ENCODE results near the gene CSNK1A1.

CSNK1A1 gene

DNA sequence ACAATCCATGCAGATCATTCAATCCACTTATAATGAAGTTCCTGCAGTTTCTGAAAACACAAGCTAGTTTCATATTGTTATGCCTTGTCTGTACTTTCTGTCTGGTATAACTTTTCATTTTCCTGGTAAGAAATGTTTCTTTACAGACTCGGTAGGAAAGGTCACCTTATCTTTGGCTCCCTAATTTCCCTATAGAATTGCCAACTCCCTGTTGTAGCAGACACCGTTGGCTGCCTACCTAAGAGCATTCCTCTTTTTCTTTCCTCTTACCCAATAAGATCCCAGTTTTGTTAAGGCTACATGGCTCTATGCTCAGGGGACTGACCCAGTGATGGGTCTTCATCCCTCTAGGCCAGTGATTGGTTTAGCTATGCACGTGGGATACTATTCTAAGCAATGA lies 23.9 kb upstream of the CSNK1A1 start:
- no peaks in the 10 kb centered on the region for H3K4me1 ChIP-seq (ENCODE audit: control insufficient read depth, insufficient read depth, low read depth, low read length)
- H2AFZ ChIP-seq (ENCODE audit: low read depth, low read length) = no peak overlapping the region
- no peak overlapping the region for H3K4me3 ChIP-seq (ENCODE audit: insufficient read depth in 1 of 2, low read depth in 1 of 2, low read length in 2 of 2)
- H3K27ac ChIP-seq (ENCODE audit: low read length, poor library complexity, severe bottlenecking) = no peak overlapping the region
- no peak overlapping the region for H4K91ac ChIP-seq (ENCODE audit: low read length)
- H3K14ac ChIP-seq (ENCODE audit: low read length in 2 of 2) = no peak overlapping the region
- no peak overlapping the region for H2AK5ac ChIP-seq (ENCODE audit: low read length, severe bottlenecking)
- no peak overlapping the region for H3K9ac ChIP-seq (ENCODE audit: low read length)
- H3K36me3 ChIP-seq (ENCODE audit: control insufficient read depth in 1 of 2, insufficient read depth in 2 of 2, low read depth in 1 of 2, low read length in 2 of 2) = no peaks in the 10 kb centered on the region
- no peaks in the 10 kb centered on the region for H3K79me1 ChIP-seq (replicated peaks; ENCODE audit: low read length, poor library complexity, severe bottlenecking)
- no peaks in the 10 kb centered on the region for H3K27me3 ChIP-seq (ENCODE audit: control insufficient read depth in 1 of 2, insufficient read depth in 1 of 2, low read length in 2 of 2)
- no peak overlapping the region for H2BK5ac ChIP-seq (ENCODE audit: low read depth, low read length, poor library complexity, severe bottlenecking)
- no peak overlapping the region for H3K4ac ChIP-seq (ENCODE audit: low read depth in 1 of 2, low read length in 2 of 2)
- no peak overlapping the region for H2BK12ac ChIP-seq (ENCODE audit: low read length in 2 of 2)
- no peak overlapping the region for H3K18ac ChIP-seq (ENCODE audit: low read depth in 1 of 2, low read length in 2 of 2)
- H2BK120ac ChIP-seq (ENCODE audit: low read depth, low read length) = no peak overlapping the region
- no peak overlapping the region for H3K4me2 ChIP-seq (ENCODE audit: low read length, poor library complexity, severe bottlenecking)
- 89% methylated on average over 3 of the region's 3 CpGs for WGBS
- H2BK15ac ChIP-seq (ENCODE audit: low read depth, poor library complexity, severe bottlenecking) = no peak overlapping the region
- DNase-seq = no peak
- H4K8ac ChIP-seq (ENCODE audit: low read length) = no peak overlapping the region
- H3K23ac ChIP-seq (ENCODE audit: low read length in 2 of 2) = no peak overlapping the region
- no peaks in the 10 kb centered on the region for H3K9me3 ChIP-seq (ENCODE audit: control insufficient read depth, low read length)

GRCh38 chr5:149572576-149573231 lies 21.5 kb upstream of the CSNK1A1 start:
- no peak for DNase-seq
- H4K8ac ChIP-seq (ENCODE audit: low read length) = no peak overlapping the region
- H4K91ac ChIP-seq (ENCODE audit: low read length) = no peak overlapping the region
- H3K79me1 ChIP-seq (replicated peaks; ENCODE audit: low read length, poor library complexity, severe bottlenecking) = no peaks in the 10 kb centered on the region
- H3K4me3 ChIP-seq (ENCODE audit: insufficient read depth in 1 of 2, low read depth in 1 of 2, low read length in 2 of 2) = no peak overlapping the region
- no peak overlapping the region for H3K18ac ChIP-seq (ENCODE audit: low read depth in 1 of 2, low read length in 2 of 2)
- H2AK5ac ChIP-seq (ENCODE audit: low read length, severe bottlenecking) = no peak overlapping the region
- no peak overlapping the region for H3K4me2 ChIP-seq (ENCODE audit: low read length, poor library complexity, severe bottlenecking)
- H2BK15ac ChIP-seq (ENCODE audit: low read depth, poor library complexity, severe bottlenecking) = no peak overlapping the region
- no peaks in the 10 kb centered on the region for H3K9me3 ChIP-seq (ENCODE audit: control insufficient read depth, low read length)
- no peak overlapping the region for H3K23ac ChIP-seq (ENCODE audit: low read length in 2 of 2)
- no peak overlapping the region for H3K4ac ChIP-seq (ENCODE audit: low read depth in 1 of 2, low read length in 2 of 2)
- H2AFZ ChIP-seq (ENCODE audit: low read depth, low read length) = no peak overlapping the region
- H3K27ac ChIP-seq (ENCODE audit: low read length, poor library complexity, severe bottlenecking) = no peak overlapping the region
- no peak overlapping the region for H3K14ac ChIP-seq (ENCODE audit: low read length in 2 of 2)
- no peaks in the 10 kb centered on the region for H3K36me3 ChIP-seq (ENCODE audit: control insufficient read depth in 1 of 2, insufficient read depth in 2 of 2, low read depth in 1 of 2, low read length in 2 of 2)
- H2BK12ac ChIP-seq (ENCODE audit: low read length in 2 of 2) = no peak overlapping the region
- H3K9ac ChIP-seq (ENCODE audit: low read length) = no peak overlapping the region
- no peaks in the 10 kb centered on the region for H3K4me1 ChIP-seq (ENCODE audit: control insufficient read depth, insufficient read depth, low read depth, low read length)
- no peak overlapping the region for H2BK5ac ChIP-seq (ENCODE audit: low read depth, low read length, poor library complexity, severe bottlenecking)
- H3K27me3 ChIP-seq (ENCODE audit: control insufficient read depth in 1 of 2, insufficient read depth in 1 of 2, low read length in 2 of 2) = no peaks in the 10 kb centered on the region
- WGBS = 91% methylated on average over 4 of the region's 4 CpGs
- H2BK120ac ChIP-seq (ENCODE audit: low read depth, low read length) = no peak overlapping the region

DNA sequence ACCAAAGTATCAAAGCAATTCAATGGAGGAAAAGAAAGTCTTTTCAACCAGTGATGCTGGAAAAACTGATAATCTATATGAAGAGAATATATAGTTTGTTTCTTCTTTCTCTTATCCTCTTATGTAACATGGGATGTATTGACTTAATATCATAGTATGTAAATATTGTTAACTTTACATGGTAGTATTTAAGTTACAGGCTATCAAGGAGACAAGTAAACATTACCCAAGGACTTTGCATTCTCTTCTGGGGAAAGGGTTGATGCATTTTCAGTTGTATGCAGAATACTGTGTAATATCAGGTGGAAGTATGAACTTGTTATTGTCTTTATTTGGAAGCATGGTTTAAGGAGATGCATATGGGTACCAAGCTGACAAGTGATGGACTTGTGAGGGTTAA lies 20.9 kb upstream of the CSNK1A1 start:
- H2AK5ac ChIP-seq (ENCODE audit: low read length, severe bottlenecking) = no peak overlapping the region
- H4K8ac ChIP-seq (ENCODE audit: low read length) = no peak overlapping the region
- H3K79me1 ChIP-seq (replicated peaks; ENCODE audit: low read length, poor library complexity, severe bottlenecking) = no peaks in the 10 kb centered on the region
- no peak overlapping the region for H2BK15ac ChIP-seq (ENCODE audit: low read depth, poor library complexity, severe bottlenecking)
- H3K14ac ChIP-seq (ENCODE audit: low read length in 2 of 2) = no peak overlapping the region
- no peaks in the 10 kb centered on the region for H3K4me1 ChIP-seq (ENCODE audit: control insufficient read depth, insufficient read depth, low read depth, low read length)
- no peak overlapping the region for H2BK5ac ChIP-seq (ENCODE audit: low read depth, low read length, poor library complexity, severe bottlenecking)
- no peak overlapping the region for H3K4me2 ChIP-seq (ENCODE audit: low read length, poor library complexity, severe bottlenecking)
- H3K4me3 ChIP-seq (ENCODE audit: insufficient read depth in 1 of 2, low read depth in 1 of 2, low read length in 2 of 2) = no peak overlapping the region
- H4K91ac ChIP-seq (ENCODE audit: low read length) = no peak overlapping the region
- H2BK120ac ChIP-seq (ENCODE audit: low read depth, low read length) = no peak overlapping the region
- no peak overlapping the region for H3K23ac ChIP-seq (ENCODE audit: low read length in 2 of 2)
- no peaks in the 10 kb centered on the region for H3K9me3 ChIP-seq (ENCODE audit: control insufficient read depth, low read length)
- no peaks in the 10 kb centered on the region for H3K27me3 ChIP-seq (ENCODE audit: control insufficient read depth in 1 of 2, insufficient read depth in 1 of 2, low read length in 2 of 2)
- H2AFZ ChIP-seq (ENCODE audit: low read depth, low read length) = no peak overlapping the region
- no peak overlapping the region for H3K4ac ChIP-seq (ENCODE audit: low read depth in 1 of 2, low read length in 2 of 2)
- DNase-seq = no peak
- no peak overlapping the region for H3K9ac ChIP-seq (ENCODE audit: low read length)
- H3K36me3 ChIP-seq (ENCODE audit: control insufficient read depth in 1 of 2, insufficient read depth in 2 of 2, low read depth in 1 of 2, low read length in 2 of 2) = no peaks in the 10 kb centered on the region
- no peak overlapping the region for H3K27ac ChIP-seq (ENCODE audit: low read length, poor library complexity, severe bottlenecking)
- no peak overlapping the region for H3K18ac ChIP-seq (ENCODE audit: low read depth in 1 of 2, low read length in 2 of 2)
- H2BK12ac ChIP-seq (ENCODE audit: low read length in 2 of 2) = no peak overlapping the region

DNA sequence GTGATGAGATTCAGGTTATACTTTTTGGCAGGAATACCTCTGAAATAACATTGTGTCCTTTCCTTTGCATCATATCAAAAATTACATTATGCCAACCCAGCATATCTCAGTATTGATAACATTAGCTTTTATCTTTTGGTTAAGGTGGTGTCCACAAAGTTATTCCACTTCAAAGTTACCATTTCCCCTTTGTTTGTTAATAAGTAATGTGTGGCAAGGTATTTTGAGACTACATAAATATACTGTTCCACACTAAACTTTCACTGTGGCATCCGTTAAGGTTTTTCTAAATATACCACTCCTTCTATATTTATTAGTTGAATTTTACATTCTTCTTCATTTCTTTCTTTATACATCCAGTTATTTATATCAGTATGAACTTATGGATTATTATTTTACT lies 16.0 kb upstream of the CSNK1A1 start:
- Histone ChIP-seq H2AK5ac (ENCODE audit: low read length, severe bottlenecking) (no peak overlapping the region), H3K27me3 (ENCODE audit: control insufficient read depth in 1 of 2, insufficient read depth in 1 of 2, low read length in 2 of 2) (no peaks in the 10 kb centered on the region), H4K91ac (ENCODE audit: low read length) (no peak overlapping the region), H3K14ac (ENCODE audit: low read length in 2 of 2) (no peak overlapping the region), H2BK15ac (ENCODE audit: low read depth, poor library complexity, severe bottlenecking) (no peak overlapping the region), H3K9me3 (ENCODE audit: control insufficient read depth, low read length) (no peaks in the 10 kb centered on the region), H3K9ac (ENCODE audit: low read length) (no peak overlapping the region), H3K36me3 (ENCODE audit: control insufficient read depth in 1 of 2, insufficient read depth in 2 of 2, low read depth in 1 of 2, low read length in 2 of 2) (no peaks in the 10 kb centered on the region), H4K8ac (ENCODE audit: low read length) (no peak overlapping the region), H3K4me3 (ENCODE audit: insufficient read depth in 1 of 2, low read depth in 1 of 2, low read length in 2 of 2) (no peak overlapping the region), H2AFZ (ENCODE audit: low read depth, low read length) (no peak overlapping the region), H3K4me2 (ENCODE audit: low read length, poor library complexity, severe bottlenecking) (no peak overlapping the region), H2BK5ac (ENCODE audit: low read depth, low read length, poor library complexity, severe bottlenecking) (no peak overlapping the region), H3K4ac (ENCODE audit: low read depth in 1 of 2, low read length in 2 of 2) (no peak overlapping the region), H3K27ac (ENCODE audit: low read length, poor library complexity, severe bottlenecking) (no peak overlapping the region), H3K23ac (ENCODE audit: low read length in 2 of 2) (no peak overlapping the region), H3K18ac (ENCODE audit: low read depth in 1 of 2, low read length in 2 of 2) (no peak overlapping the region), H3K79me1 (replicated peaks; ENCODE audit: low read length, poor library complexity, severe bottlenecking) (no peaks in the 10 kb centered on the region), H2BK120ac (ENCODE audit: low read depth, low read length) (no peak overlapping the region), H2BK12ac (ENCODE audit: low read length in 2 of 2) (no peak overlapping the region), H3K4me1 (ENCODE audit: control insufficient read depth, insufficient read depth, low read depth, low read length) (peaks cover 4% of the 10 kb centered on the region)
- WGBS = no CpG with 5 or more reads among the region's 1 CpG
- no peak for DNase-seq
